Hippocampal formation (tissue), 2 donors: ENCODE results near the gene KIF1B.
"Not testable (repeated sequence)": the region's sequence is repeated elsewhere in the genome, so short reads cannot be mapped to it uniquely, and the experiment has no call there.

Experiments used
- DNase-seq, 2 donors: peaks; one replicate each; lab custom pipeline; 2025; lab: John Stamatoyannopoulos, UW

KIF1B gene

GRCh38 chr1:10195570-10195969 is 14.8 kb upstream of the KIF1B start:
- DNase-seq, result no peak

GRCh38 chr1:10196976-10197375 is 13.4 kb upstream of the KIF1B start:
- no peak for DNase-seq

- DNase-seq, result no peak
Measured at GRCh38 chr1:10200620-10201019, 9.8 kb upstream of the KIF1B start.

GRCh38 chr1:10204003-10204642 is 6.2 kb upstream of the KIF1B start:
- no peak for DNase-seq

GRCh38 chr1:10205206-10205605 is 5.2 kb upstream of the KIF1B start:
- DNase-seq, result not testable (repeated sequence)

- DNase-seq, result no peak
Measured at GRCh38 chr1:10207810-10208209, 2.6 kb upstream of the KIF1B start.

- DNase-seq, result no peak
Measured at GRCh38 chr1:10208537-10208936, 1.8 kb upstream of the KIF1B start.

- no peak for DNase-seq
Measured at GRCh38 chr1:10209590-10209904, 823 bp upstream of the KIF1B start.

GRCh38 chr1:10210841-10211804 is 753 bp downstream of the KIF1B start:
- DNase-seq, result peak; percentile 90 to 92

GRCh38 chr1:10211805-10212410 is 1.5 kb downstream of the KIF1B start:
- no peak for DNase-seq

GRCh38 chr1:10212476-10212875 is 2.1 kb downstream of the KIF1B start:
- no peak for DNase-seq

GRCh38 chr1:10213186-10213705 is 2.9 kb downstream of the KIF1B start:
- DNase-seq, result peak in 1 of 2 donors; percentile 45

GRCh38 chr1:10216090-10216749 is 5.8 kb downstream of the KIF1B start:
- no peak for DNase-seq

GRCh38 chr1:10217748-10218441 is 7.5 kb downstream of the KIF1B start:
- no peak for DNase-seq

GRCh38 chr1:10220200-10220599 is 9.8 kb downstream of the KIF1B start:
- DNase-seq, result no peak

- DNase-seq, result not testable (repeated sequence)
Measured at GRCh38 chr1:10220657-10221056, 10.3 kb downstream of the KIF1B start.

GRCh38 chr1:10225573-10225972 is 15.2 kb downstream of the KIF1B start:
- DNase-seq, result no peak

- no peak for DNase-seq
Measured at GRCh38 chr1:10228528-10228927, 18.2 kb downstream of the KIF1B start.

GRCh38 chr1:10229903-10230302 is 19.5 kb downstream of the KIF1B start:
- no peak for DNase-seq

- DNase-seq, result no peak
Measured at GRCh38 chr1:10232163-10232562, 21.8 kb downstream of the KIF1B start.

GRCh38 chr1:10236405-10237156 is 26.2 kb downstream of the KIF1B start:
- no peak for DNase-seq
